IPS-18c (cell line): ENCODE measurements around the gene ADORA3.
"Not testable (repeated sequence)": the region's sequence is repeated elsewhere in the genome, so short reads cannot be mapped to it uniquely, and the experiment has no call there.

Experiments
- H3K4me3 ChIP-seq: 2 replicates; pipeline ENCODE4 v1.7.0; 2013; ENCODE audit warnings: low read depth, mild to moderate bottlenecking, low read length, moderate library complexity; ENCODE audit not compliant: insufficient read depth
- H3K9me3 ChIP-seq: one replicate; pipeline ENCODE4 v1.6.1; 2013; ENCODE audit warnings: mild to moderate bottlenecking, low read length, moderate library complexity; ENCODE audit not compliant: control insufficient read depth, insufficient read depth

The ADORA3 gene

DNA sequence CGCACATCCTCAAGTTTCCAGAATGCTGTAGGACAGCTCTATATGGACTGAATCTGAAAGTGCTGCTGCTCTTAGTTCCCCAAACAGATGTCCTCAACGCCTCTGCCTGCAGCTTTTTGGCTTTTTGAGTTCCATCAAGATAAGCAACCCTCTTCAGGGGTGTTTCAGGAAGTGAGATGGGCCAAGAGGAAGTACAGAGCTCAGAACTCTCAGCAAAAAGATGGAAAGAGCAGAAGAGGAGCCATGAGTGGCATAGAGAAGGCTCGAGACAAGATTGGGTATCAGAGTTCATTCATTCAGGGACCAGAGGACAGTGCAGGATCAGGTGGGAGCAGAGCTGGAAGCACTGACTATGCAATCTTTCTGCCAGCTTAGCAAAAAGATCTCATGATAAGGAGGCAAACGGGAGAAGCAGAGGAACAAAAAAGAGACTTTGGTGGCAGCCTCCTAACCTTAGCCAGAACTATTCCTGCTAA lies at the start of gene ADORA3, which contains the start of gene TMIGD3:
Gene ADORA3 (minus strand): TSS at position 49 of the 476 bp plus-strand sequence. CDS start 279 bp downstream, outside the sequence.
Gene TMIGD3 (minus strand): TSS at position 49 of the 476 bp plus-strand sequence. CDS start 279 bp downstream, outside the sequence.
- no peaks in the 10 kb centered on the region for H3K9me3 ChIP-seq
- no peak within 1 kb of the TSS for H3K4me3 ChIP-seq

DNA sequence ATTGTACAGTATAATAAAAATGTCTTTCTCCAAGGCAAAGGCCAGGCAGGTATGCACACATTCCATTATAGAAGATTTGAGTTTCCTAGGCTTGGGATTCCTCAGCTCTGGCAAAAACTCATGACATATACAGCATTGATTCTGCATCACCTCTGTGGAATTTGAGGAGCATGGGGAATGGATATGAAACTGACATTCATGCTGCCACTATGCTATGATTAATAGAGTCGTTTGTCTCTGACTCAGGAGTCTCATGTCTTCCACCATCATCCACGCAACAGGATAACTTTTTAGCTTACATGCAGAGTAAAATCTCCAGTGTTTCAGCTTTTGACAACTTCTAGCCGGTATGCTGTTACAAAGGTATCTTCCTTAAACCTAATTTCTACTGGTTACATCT lies 49.8 kb upstream of the ADORA3 start:
- peaks cover 2% of the 10 kb centered on the region for H3K9me3 ChIP-seq
- no peak overlapping the region for H3K4me3 ChIP-seq

DNA sequence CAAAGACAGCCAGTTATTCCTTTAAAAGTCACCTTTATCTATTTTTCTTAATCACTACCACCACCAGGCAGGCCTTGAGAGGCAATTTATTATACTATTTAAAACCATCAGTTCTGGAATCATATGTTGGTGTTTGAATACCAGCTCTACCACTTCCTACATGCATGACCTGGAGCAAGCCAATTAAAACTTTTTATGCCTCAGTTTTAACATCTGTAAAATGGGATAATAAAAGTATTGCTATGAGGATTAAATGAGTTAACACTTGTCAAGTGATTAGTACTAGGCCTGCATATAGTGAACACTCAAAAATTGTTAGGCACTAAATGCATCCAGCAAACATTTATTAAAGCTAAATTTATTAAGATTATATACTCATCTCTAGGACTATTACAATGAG lies 49.2 kb upstream of the ADORA3 start:
- no peak overlapping the region for H3K4me3 ChIP-seq

DNA sequence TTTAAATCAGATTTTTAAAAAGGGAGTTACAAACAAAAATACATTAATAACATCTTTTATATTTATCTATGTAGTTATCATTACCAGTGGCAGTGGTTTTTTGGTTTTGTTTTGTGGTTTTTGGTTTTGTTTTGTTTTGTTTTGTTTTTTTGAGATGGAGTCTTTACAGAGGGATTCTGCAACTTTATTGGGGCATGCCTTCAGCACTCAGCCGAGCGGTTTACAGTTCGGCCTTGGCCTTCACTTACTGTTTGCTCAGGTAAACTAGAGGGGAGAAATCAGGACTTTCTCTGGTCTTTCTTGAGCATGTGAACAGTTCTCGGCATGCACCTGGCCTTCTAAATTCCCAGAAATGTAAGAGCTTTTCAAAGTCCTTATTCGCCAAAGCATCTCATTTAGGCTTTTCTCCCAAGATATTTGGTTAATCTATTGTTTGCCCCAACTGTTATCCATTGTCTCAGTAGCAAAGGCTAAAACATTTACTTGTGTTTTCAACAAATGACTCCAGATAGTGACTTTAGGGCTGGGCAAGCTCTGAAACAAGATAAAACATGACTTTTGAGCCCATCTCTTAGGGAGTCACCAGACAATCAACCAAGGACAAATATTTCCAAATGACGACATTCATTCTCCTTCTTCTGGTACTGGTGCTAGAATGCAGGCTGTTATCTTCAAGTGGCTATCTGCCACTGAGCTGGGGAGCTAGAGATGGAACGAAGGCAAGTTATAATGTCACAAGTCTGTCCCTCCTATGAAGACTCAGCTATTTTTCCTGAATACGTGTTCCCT lies 48.4 kb upstream of the ADORA3 start:
- H3K4me3 ChIP-seq = no peak overlapping the region
- peaks cover 2% of the 10 kb centered on the region for H3K9me3 ChIP-seq

More for the DNA sequence above, 49.2 kb upstream of the ADORA3 start:
- H3K9me3 ChIP-seq = peaks cover 2% of the 10 kb centered on the region

DNA sequence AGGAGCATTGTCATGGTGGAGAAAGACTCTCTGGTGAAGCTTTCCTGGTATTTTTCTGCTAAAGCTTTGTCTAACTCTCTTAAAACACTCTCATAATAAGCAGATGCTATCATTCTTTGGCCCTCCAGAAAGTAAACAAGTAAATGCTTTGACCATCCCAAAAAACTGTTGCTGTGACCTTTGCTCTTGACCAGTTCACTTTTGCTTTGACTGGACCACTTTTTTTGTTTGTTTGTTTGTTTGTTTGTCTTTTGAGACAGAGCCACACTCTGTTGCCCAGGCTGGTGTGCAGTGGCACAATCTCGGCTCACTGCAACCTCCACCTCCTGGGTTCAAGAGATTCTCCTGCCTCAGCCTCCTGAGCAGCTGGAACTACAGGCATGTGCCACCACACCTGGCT lies 44.4 kb upstream of the ADORA3 start:
- not testable (repeated sequence) for H3K9me3 ChIP-seq, H3K4me3 ChIP-seq

DNA sequence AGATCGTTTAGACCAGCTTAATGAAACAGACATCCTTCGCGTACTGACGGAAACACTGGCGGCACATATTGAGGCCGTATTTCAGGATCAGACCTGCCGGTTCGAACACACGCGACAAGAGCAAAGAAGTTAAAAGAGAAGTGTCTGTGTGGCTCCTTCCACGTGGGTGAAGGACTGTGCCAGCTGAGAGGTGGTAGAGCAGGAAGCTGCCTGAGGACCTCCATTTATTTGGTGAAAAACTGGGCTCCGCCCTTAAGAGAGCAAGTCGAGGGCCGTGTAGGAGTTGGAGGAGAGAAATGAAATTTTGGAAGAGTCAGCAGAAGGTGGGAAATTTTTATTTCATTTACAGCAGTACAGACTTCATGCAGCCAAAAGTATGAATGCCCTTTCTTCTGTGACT lies 38.8 kb upstream of the ADORA3 start:
- no peak overlapping the region; the same call in 1 of the 2 replicates for H3K4me3 ChIP-seq

DNA sequence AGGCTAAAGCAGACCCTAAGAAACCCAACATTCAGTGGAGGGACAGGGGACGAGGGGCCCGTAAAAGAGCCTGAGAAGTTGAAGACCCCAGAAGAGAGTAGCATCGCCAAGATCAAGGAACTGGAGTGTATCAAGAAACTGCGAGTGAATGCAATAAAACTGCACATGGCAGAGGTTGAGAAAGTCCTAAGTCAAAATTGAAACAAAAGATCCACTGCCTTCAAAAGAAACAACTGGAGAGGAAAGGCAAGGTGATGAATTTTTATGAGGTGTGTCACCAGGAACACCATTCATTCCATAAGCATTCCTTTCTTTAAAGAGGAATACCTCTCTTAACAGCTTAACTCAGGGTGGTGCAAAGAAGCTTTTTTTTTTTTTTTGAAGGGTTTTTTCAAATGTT lies 38.3 kb upstream of the ADORA3 start:
- no peak overlapping the region for H3K4me3 ChIP-seq
- peaks cover 2% of the 10 kb centered on the region for H3K9me3 ChIP-seq

More for the DNA sequence above, 38.8 kb upstream of the ADORA3 start:
- H3K9me3 ChIP-seq = peaks cover 2% of the 10 kb centered on the region

DNA sequence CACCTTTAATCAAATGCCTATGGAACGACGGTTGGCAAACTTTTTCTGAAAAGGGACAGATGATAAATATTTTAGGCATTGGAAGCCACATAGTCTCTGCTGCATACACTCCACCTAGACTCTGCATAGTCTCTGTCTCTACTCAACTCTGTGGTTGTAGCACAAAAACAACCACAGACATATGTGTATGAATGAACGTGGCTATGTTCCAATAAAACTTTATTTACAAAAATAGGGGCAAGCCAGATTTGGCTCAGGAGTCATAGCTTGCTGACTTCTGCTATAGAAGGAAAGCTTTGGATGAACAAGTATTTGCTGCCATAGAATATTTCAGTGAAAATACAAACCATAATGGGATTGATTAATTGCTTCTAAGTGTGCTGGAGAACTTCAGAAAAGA lies 37.5 kb upstream of the ADORA3 start:
- no peak overlapping the region for H3K4me3 ChIP-seq
- H3K9me3 ChIP-seq = peaks cover 2% of the 10 kb centered on the region

DNA sequence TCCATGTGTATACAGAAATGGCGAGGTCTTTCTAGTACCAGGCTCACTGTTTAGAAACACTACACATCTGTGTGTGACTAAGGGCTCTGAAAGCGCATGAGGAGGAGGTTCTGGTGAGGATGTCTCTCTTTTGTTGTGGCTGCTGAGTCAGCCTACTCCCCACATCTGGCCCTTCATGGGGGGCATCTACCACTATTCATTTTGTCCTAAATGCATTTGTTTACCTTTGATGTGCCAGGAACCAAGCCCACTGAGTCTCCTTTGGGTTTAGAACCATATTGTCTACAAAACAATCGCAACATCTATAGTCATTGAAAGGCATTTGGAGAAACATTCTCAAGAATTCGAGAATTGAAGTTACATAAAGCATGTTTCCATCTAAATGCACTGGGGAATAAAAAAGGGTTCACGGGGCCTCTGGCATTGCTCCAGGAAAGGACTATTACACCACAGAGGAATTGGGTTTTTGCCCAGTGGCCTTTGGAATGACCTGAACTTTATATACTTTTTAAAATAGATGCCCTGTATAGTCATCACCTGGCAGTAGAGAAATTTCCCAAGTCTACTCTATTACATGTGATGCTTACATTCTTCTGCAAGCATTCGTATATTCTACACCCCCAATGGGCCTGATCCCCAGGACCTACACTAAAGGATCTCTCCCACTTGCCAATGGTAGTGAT lies 35.1 kb upstream of the ADORA3 start:
- H3K4me3 ChIP-seq = no peak overlapping the region
- peaks cover 2% of the 10 kb centered on the region for H3K9me3 ChIP-seq

DNA sequence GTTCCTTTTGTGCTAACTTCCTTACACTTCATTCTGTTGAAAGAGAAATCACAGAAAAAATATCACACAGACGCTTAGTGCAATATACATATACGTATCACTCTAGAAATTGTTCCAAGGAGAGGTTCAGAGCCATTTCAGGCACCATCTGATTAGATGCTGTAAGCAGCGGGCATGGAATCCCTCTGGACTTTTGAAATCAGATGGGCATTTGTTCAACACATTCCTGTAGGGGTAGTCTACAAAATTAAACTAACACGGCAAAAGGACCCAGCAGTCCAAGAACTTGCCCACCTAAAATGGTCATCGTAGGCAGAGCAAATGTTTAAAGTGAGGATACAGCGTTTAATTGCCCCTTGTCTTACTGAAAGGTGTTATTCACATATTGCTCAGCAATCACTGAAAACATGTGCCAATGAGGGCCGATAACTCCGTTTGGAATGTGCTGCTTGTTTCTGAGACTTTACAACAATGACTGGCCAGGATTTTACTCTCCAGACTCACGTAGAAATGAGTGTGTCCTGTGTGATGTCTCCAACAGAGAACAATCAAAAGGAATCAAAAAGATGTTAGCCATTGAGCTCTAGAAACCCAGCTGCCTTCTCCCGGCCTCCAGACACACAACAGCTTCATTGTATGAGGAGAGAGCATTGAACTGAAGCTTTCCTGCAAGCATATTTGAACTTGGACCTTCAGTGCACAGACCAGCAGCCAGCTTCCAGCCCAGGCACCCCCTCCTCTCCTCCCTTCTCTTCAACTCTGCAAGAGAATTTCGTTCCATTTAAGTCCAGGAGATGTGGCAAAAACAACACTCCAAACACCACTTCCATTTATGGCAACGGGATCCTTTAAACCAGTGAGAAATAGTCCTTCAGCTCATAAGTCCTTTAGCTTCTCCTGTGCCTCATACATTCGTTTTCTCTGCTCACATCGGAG lies 32.1 kb upstream of the ADORA3 start:
- no peak overlapping the region for H3K4me3 ChIP-seq
- no peaks in the 10 kb centered on the region for H3K9me3 ChIP-seq

DNA sequence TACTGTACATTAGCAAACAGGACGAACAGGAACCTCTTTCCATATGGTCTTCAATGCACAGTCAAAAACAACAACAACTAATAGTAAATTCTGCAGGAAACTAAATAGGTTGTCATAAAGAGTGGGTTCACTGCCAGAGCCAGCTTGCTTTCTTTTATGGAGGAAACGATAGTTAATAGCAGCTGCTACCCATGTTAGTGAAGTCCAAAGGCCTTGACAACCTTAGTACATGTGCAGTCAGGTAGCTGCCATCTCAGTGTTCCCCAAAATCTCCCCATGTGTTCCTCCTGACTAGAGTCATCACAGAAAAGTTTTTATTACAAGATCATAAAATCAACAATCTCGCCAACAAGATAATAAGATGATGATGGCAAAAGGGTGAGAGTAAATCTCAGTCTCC lies 16.6 kb upstream of the ADORA3 start:
- Histone ChIP-seq H3K4me3 (no peak overlapping the region), H3K9me3 (peaks cover 2% of the 10 kb centered on the region)

DNA sequence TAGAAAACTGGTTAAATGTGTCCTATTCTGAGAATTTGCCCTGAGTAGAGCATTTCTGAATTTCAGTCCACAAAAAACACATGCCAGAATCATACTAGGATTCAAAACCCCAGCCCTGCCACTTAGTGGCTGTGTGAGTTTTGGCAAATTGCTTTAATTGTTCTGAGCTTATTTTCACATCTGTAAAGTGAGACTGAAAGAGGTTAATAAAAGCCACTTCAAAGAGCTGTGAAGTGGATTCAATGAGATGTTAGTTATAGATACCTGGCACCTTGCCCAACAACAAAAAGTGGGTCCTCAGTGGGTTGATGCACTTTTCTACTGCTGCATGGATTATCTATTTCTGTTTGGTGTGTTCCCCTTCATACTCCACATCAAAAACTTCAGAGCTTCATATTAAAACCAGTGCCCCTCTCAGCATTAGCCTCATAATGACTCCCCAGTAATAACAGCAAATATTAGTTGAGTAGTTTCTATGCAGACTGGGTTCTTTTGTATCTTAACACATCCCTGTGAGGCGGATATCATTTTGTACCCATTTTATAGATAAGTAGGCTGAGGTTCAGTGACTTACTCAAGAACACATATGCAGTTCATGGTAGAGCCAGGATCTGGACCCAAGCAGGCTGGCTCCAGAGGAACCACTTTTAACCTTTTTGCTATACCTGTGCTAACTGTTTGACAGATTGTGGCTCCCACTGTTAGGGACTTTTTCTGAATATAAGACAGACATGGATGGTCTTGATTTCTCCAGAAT lies 14.2 kb upstream of the ADORA3 start:
- H3K9me3 ChIP-seq = no peaks in the 10 kb centered on the region

DNA sequence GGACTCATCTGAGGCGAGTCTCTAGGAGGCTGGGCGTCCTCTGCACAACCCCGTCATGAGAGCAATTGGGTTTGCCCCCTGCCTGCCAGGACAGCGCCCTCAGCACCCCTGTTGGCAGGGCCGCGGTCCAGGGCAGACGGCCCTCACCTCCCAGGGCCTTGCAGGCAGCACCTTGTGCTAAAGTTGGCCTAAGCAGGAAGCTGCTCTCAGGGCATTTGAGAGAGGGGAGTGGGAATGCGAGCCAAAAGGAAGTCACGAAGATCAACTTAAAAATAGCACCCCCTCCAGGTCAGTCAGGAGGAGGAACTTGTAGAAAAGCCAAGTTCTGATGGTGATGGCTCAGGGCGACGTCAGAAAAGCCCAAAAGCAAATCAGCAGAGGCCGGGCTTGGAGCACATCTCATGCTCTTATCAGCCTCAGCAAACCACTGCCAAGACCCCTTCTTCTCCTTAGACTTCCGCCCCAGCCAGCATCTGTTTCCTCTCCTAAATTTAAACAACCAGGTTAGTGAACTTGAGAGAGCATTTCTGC lies 12.6 kb upstream of the ADORA3 start:
- Histone ChIP-seq H3K4me3 (no peak overlapping the region), H3K9me3 (no peaks in the 10 kb centered on the region)

More for the DNA sequence above, 14.2 kb upstream of the ADORA3 start:
- no peak overlapping the region for H3K4me3 ChIP-seq

DNA sequence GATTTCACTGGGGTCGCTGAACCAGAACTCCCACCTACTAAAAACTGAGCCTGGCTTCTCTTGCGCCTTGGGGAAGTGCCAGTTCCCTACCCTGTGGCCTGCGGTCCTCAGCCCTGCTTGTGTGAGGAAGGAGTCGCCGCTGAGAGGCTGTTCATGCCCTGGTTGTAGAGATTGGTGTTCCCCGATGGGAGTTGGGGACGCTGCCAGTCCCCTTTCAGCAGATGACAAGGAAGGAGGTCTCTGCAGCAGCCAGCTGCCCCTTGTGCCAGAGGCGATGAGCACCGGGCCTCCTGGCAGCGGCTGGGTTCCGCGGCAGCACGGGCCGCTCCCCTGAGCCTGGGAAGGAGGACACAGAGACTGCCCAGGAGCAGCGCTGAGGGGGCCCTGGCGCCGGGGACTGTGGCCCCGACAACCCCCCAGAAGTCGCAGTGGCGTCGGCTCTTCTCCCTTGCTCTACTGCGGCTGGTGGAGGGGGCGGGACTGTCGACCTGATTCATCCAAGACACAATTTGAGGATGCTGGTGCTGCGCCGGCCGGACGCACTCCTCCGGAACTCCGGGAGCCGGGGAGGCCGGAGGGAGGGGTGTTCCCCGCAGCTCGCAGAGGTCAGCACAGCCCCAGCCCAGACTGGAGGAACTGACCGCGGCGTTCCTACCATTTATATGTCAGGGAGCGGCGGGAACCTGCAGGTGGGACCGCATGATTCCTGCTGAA lies 12.0 kb upstream of the ADORA3 start:
- Histone ChIP-seq H3K9me3 (no peaks in the 10 kb centered on the region), H3K4me3 (no peak overlapping the region)

DNA sequence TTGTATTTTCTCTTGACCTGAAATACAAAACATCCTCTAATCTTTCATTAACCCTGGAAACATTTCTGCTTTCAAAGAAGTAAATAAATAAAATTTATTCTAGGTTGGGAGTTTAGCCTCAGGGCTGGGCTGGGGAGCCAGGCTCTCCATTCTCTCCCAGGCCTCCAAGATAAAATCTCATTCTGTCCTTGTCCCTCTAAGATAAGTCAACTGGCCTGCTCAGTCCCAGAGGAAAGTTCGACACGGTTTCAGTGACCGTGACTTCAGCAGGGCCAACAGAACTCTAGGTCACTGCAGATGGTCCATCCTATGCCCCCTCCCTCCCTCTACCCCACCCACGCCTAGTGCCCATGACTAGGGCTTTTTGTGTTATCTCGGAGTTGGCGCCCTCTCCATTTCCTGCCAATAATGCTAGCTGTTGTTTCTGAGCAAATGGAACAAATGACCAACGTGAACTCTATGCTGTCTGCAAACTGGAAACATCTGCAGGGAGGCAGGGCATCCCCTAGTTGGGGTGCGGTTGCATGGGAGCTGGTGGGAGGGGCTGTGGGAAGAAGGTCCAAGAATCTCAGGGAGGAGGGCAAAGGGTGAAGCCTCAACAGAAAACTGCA lies 10.1 kb upstream of the ADORA3 start:
- Histone ChIP-seq H3K9me3 (no peaks in the 10 kb centered on the region), H3K4me3 (no peak overlapping the region)
